Heart left ventricle (tissue), 16 donors: Measurements from ENCODE around the gene ITGB5. TPM values are rescaled to one million over a fixed set of nuclear protein-coding genes. Genes with fewer than 3 reads are reported as not detected.

Experiments used
- ATAC-seq, 4 donors: fragments of 200-7000 bp; cut with Tn5 transposase; one replicate each; pipeline ENCODE4 v1.9.1; 2020 to 2022; ENCODE audit warnings: moderate library complexity in 4 of 4, mild to moderate bottlenecking in 3 of 4, moderate number of reproducible peaks in 1 of 4
- DNase-seq, 5 donors: peaks; one replicate each; pipeline ENCODE4 v3.0.0-alpha.2; 2020
- H3K27ac ChIP-seq, 12 donors: fragments of 200-600 bp; sonication (generic) in 4 of 12; one replicate each; pipeline versions ENCODE4 v1.5.0 to v1.8.0; 2016 to 2022; ENCODE audit warnings: mild to moderate bottlenecking in 2 of 12
- H3K27me3 ChIP-seq, 9 donors: fragments of 200-600 bp; sonication (generic) in 2 of 9; one replicate each; pipeline versions ENCODE4 v1.5.1 to v1.8.0; 2016 to 2022; ENCODE audit warnings: mild to moderate bottlenecking in 3 of 9
- H3K36me3 ChIP-seq, 9 donors: fragments of 200-600 bp; sonication (generic) in 2 of 9; one replicate each; pipeline versions ENCODE4 v1.5.0 to v1.8.0; 2018 to 2022; ENCODE audit warnings: mild to moderate bottlenecking in 2 of 9
- H3K4me1 ChIP-seq, 12 donors: fragments of 200-600 bp; sonication (generic) in 4 of 12; one replicate each; pipeline versions ENCODE4 v1.5.0 to v1.8.0; 2016 to 2022; ENCODE audit warnings: mild to moderate bottlenecking in 3 of 12
- H3K4me3 ChIP-seq, 12 donors: fragments of 200-600 bp; sonication (generic) in 4 of 12; one replicate each; pipeline versions ENCODE4 v1.5.0 to v1.8.0; 2017 to 2022; ENCODE audit warnings: mild to moderate bottlenecking in 9 of 12, moderate library complexity in 4 of 12
- H3K9me3 ChIP-seq, 12 donors: fragments of 200-600 bp; sonication (generic) in 4 of 12; one replicate each; pipeline versions ENCODE4 v1.5.0 to v1.8.0; 2016 to 2022; ENCODE audit warnings: mild to moderate bottlenecking in 1 of 12
- CTCF ChIP-seq, 12 donors: fragments of 200-600 bp; sonication (generic) in 4 of 12; IDR thresholded peaks; one replicate each; pipeline versions ENCODE4 v1.5.0 to v1.8.0; 2018 to 2022; ENCODE audit warnings: antibody characterized with exemption in 12 of 12, mild to moderate bottlenecking in 5 of 12
- POLR2A ChIP-seq, 2 donors: fragments of 450-650 bp; IDR thresholded peaks; one replicate each; pipeline ENCODE4 v1.6.1; 2017; ENCODE audit warnings: antibody characterized with exemption in 2 of 2, mild to moderate bottlenecking in 2 of 2, moderate library complexity in 2 of 2
- WGBS, 4 donors: extraction: QIAGEN DNeasy Blood & Tissue Kit in 2 of 4; methylation state at CpG; one replicate each; pipeline versions ENCODE4 v1.1.5 to v1.1.7; 2013 to 2018; 5-methylcytosine and 5-hydroxymethylcytosine counted together
- intact Hi-C, 10 donors: fragments of 100-400 bp; cut with DNase I; formaldehyde crosslinking; loops; one replicate each; pipeline versions ENCODE4 v1.11.1 to v1.14.2; 2022
- polyA plus RNA-seq, 2 donors: library from polyadenylated mRNA; stranded (reverse); fragments of 200-250 nt; gene quantifications; one replicate each; pipeline ENCODE4 v1.2.3, GENCODE V29; 2013
- total RNA-seq, 9 donors: library from RNA; depleted of rRNA in 2 of 9; stranded (reverse); fragments of >200 nt in 2 of 9; fragmentation: NEBNext Ultra II Directional in 3 of 9; extraction: Animal tissue kit (Norgen Biotek cat#: 25700) in 3 of 9; gene quantifications; one replicate each; pipeline versions ENCODE4 v1.1.0 to v1.2.4, GENCODE V29; 2016 to 2023
- donor health status: ischemic (EF 13 %, LVEDD 7.1; RV severe dilation, severe dysfunction).
- donor health status: healthy with polysubstance abuse.
- donor health status: DM: no; HTN: yes; CAD: no.
- donor health status: DM: no; HTN: no; CAD: no.
- donor health status: ischemic (EF 25% LVEDD 6.9; RV normal size, moderate dysfunction).
- donor health status: ischemic (EF 25% LVEDD 5.7; RV mildly dilated, moderate dysfunction).
- donor health status: healthy.
- donor health status: DM: yes; HTN: yes; CAD: no.
- donor health status: ischemic (EF 35%, LVEDD 5.7; RV mildly dilated, moderate dysfunction).
- donor health status: nonischemic (EF 11% LVEDD 7.7; RV severe dilation, severe dysfunction).
- donor health status: DM: yes; HTN: yes; CAD: no.
- donor health status: PGD.
- donor health status: ischemic (EF 29% LVEDD 5.4; RV normal size, mild dysfunction).
- donor health status: nonischemic (EF 23%, LVEDD 6.1; RV moderate dilation, normal function).

ITGB5 gene
- total and polyA plus RNA-seq, 11 donors, result 23.1 to 223 (median 118) TPM

GRCh38 chr3:124776856-124777255 is 110.3 kb downstream of the ITGB5 start:
- intact Hi-C loops, result loop anchor here in 2 of 10 donors (5.0 to 10.0 kb wide), 2 partner anchors 35 to 58 kb away; no protein-coding TSS in a partner anchor
- Histone ChIP-seq H3K27me3 (no peaks in the 10 kb centered on the region), H3K27ac (no peak overlapping the region), H3K9me3 (no peaks in the 10 kb centered on the region), H3K4me1 (peaks cover 11 to 100% (median 69%) of the 10 kb centered on the region in 12 donors), H3K36me3 (peaks cover 0 to 15% (median 5%) of the 10 kb centered on the region in 9 donors), H3K4me3 (no peak overlapping the region)
- ATAC-seq (no peak), DNase-seq (peak in 1 of 5 donors; percentile 3)
- TF ChIP-seq CTCF (IDR thresholded peaks at IDR 0.05) (no peak), POLR2A (IDR thresholded peaks at IDR 0.05) (no peak)
- WGBS, 4 donors, result 75 to 97% (median 93%) methylated on average over 5 of the region's 5 CpGs

- Histone ChIP-seq H3K4me1 (peaks cover 16 to 100% (median 69%) of the 10 kb centered on the region in 12 donors), H3K27me3 (no peaks in the 10 kb centered on the region), H3K27ac (peak overlapping the region in 3 of 12 donors; percentile 15 to 61 (median 32)), H3K4me3 (no peak overlapping the region), H3K36me3 (peaks cover 0 to 15% (median 5%) of the 10 kb centered on the region in 9 donors), H3K9me3 (no peaks in the 10 kb centered on the region)
- ATAC-seq, result no peak
- no peak for TF ChIP-seq POLR2A (IDR thresholded peaks at IDR 0.05)
- no peak for TF ChIP-seq CTCF (IDR thresholded peaks at IDR 0.05)
- WGBS, 4 donors, result 70 to 88% (median 82%) methylated on average over 8 to 9 of the region's 9 CpGs
- peak in 1 of 5 donors; percentile 22 for DNase-seq
- intact Hi-C loops, result loop anchor here in 2 of 10 donors (5.0 to 10.0 kb wide), 2 partner anchors 36 to 59 kb away; no protein-coding TSS in a partner anchor
Measured at GRCh38 chr3:124775877-124776276, 111.3 kb downstream of the ITGB5 start.

- ATAC-seq (no peak), DNase-seq (peak in 1 of 5 donors; percentile 7)
- H3K4me3 ChIP-seq, result no peak overlapping the region
- WGBS, 4 donors, result 78 to 92% (median 86%) methylated on average over 7 of the region's 7 CpGs
- no peaks in the 10 kb centered on the region for H3K9me3 ChIP-seq
- H3K27ac ChIP-seq, result peak overlapping the region in 10 of 12 donors; percentile 1 to 76 (median 59)
- intact Hi-C loops, result loop anchor here in 3 of 10 donors (5.0 to 10.0 kb wide), 3 partner anchors 37 to 112 kb away; partner anchors contain the start of gene ITGB5 (in 1 of the 3)
- TF ChIP-seq CTCF (IDR thresholded peaks at IDR 0.05), result no peak
- TF ChIP-seq POLR2A (IDR thresholded peaks at IDR 0.05), result no peak
- peaks cover 0 to 15% (median 5%) of the 10 kb centered on the region in 9 donors for H3K36me3 ChIP-seq
- peaks cover 17 to 100% (median 71%) of the 10 kb centered on the region in 12 donors for H3K4me1 ChIP-seq
- no peaks in the 10 kb centered on the region for H3K27me3 ChIP-seq
Measured at GRCh38 chr3:124774841-124775402, 112.2 kb downstream of the ITGB5 start.

GRCh38 chr3:124774327-124774718 is 112.8 kb downstream of the ITGB5 start:
- intact Hi-C loops, result loop anchor here in 3 of 10 donors (5.0 to 10.0 kb wide), 3 partner anchors 38 to 113 kb away; partner anchors contain the start of gene ITGB5 (in 1 of the 3)
- H3K36me3 ChIP-seq, result peaks cover 0 to 17% (median 5%) of the 10 kb centered on the region in 9 donors
- H3K4me3 ChIP-seq, result no peak overlapping the region
- peak in 4 of 5 donors; percentile 44 to 73 (median 69) for DNase-seq
- H3K9me3 ChIP-seq, result no peaks in the 10 kb centered on the region
- no peaks in the 10 kb centered on the region for H3K27me3 ChIP-seq
- TF ChIP-seq POLR2A (IDR thresholded peaks at IDR 0.05) (no peak), CTCF (IDR thresholded peaks at IDR 0.05) (no peak)
- 25 to 35% (median 34%) methylated on average over 6 of the region's 6 CpGs for WGBS, 4 donors
- peak; percentile 26 to 52 (median 36) for ATAC-seq
- H3K4me1 ChIP-seq, result peaks cover 14 to 100% (median 67%) of the 10 kb centered on the region in 12 donors
- peak overlapping the region; percentile 1 to 76 (median 59) for H3K27ac ChIP-seq
